ENCODE measurements around the gene COL5A3.

Gene COL5A3

GRCh38 chr19:9972103-9972502 lies 38.2 kb downstream of the COL5A3 start:
- ChIA-PET CTCF (no interaction called here), POLR2A (no interaction called here)
- TF ChIP-seq FOXA1 (IDR thresholded peaks at IDR 0.05) (no peak), HDGF (IDR thresholded peaks at IDR 0.05; ENCODE audit: borderline replicate concordance) (no peak), ARNT (IDR thresholded peaks at IDR 0.05) (no peak), SUZ12 (IDR thresholded peaks at IDR 0.05) (no peak), NFRKB (IDR thresholded peaks at IDR 0.05) (no peak), TARDBP (IDR thresholded peaks at IDR 0.05) (no peak), ELF4 (IDR thresholded peaks at IDR 0.05) (no peak), FOXK2 (IDR thresholded peaks at IDR 0.05) (no peak), BHLHE40 (IDR thresholded peaks at IDR 0.05; ENCODE audit: borderline replicate concordance) (no peak), CTBP1 (IDR thresholded peaks at IDR 0.05; ENCODE audit: borderline replicate concordance) (no peak), SP1 (IDR thresholded peaks at IDR 0.05) (no peak), ZNF384 (IDR thresholded peaks at IDR 0.05) (no peak)
- DNase-seq (ENCODE audit: extremely low spot score), result no peak

GRCh38 chr19:9971166-9971897 lies 39.0 kb downstream of the COL5A3 start:
- no peak for TF ChIP-seq SP1 (IDR thresholded peaks at IDR 0.05)
- TF ChIP-seq TARDBP (IDR thresholded peaks at IDR 0.05), result no peak
- TF ChIP-seq, protein P1, sequence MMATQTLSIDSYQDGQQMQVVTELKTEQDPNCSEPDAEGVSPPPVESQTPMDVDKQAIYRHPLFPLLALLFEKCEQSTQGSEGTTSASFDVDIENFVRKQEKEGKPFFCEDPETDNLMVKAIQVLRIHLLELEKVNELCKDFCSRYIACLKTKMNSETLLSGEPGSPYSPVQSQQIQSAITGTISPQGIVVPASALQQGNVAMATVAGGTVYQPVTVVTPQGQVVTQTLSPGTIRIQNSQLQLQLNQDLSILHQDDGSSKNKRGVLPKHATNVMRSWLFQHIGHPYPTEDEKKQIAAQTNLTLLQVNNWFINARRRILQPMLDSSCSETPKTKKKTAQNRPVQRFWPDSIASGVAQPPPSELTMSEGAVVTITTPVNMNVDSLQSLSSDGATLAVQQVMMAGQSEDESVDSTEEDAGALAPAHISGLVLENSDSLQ (IDR thresholded peaks at IDR 0.05), result no peak
- TF ChIP-seq LEF1 (IDR thresholded peaks at IDR 0.05; ENCODE audit: borderline replicate concordance), result no peak
- no peak for TF ChIP-seq HDGF (IDR thresholded peaks at IDR 0.05; ENCODE audit: borderline replicate concordance)
- TF ChIP-seq CTBP1 (IDR thresholded peaks at IDR 0.05; ENCODE audit: borderline replicate concordance), result no peak
- no peak for TF ChIP-seq BHLHE40 (IDR thresholded peaks at IDR 0.05; ENCODE audit: borderline replicate concordance)
- ChIA-PET CTCF (no interaction called here), POLR2A (no interaction called here)
- DNase-seq (ENCODE audit: extremely low spot score), result no peak

DNA sequence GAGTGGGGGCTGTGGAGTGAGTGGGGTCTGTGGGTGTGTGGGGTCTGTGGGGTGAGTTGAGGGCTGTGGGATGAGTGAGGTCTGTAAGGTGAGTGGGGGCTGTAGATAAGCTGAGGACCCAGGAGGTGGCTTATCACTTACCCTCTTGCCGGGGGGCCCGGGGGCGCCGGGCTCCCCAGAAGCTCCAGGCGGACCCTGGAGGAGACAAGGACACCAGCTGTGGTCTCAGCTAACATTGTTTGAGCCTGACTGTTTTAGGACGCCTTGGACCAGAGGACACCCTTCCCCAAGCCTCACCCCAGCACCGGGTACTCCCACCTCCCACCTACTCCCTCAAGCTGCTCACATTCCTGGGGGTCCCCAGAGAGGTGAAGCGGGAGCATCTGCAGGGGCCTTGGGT lies 39.8 kb downstream of the COL5A3 start:
- ChIA-PET CTCF (no interaction called here), POLR2A (no interaction called here)
- DNase-seq (ENCODE audit: extremely low spot score), result no peak
- no peak for TF ChIP-seq FOXA1 (IDR thresholded peaks at IDR 0.05)
- no peak for TF ChIP-seq CTBP1 (IDR thresholded peaks at IDR 0.05; ENCODE audit: borderline replicate concordance)
- TF ChIP-seq FOXK2 (IDR thresholded peaks at IDR 0.05), result no peak
- no peak for TF ChIP-seq SUZ12 (IDR thresholded peaks at IDR 0.05)
- TF ChIP-seq LEF1 (IDR thresholded peaks at IDR 0.05; ENCODE audit: borderline replicate concordance), result no peak
- no peak for TF ChIP-seq BHLHE40 (IDR thresholded peaks at IDR 0.05; ENCODE audit: borderline replicate concordance)
- TF ChIP-seq, protein P1 (IDR thresholded peaks at IDR 0.05), result no peak
- no peak for TF ChIP-seq NFRKB (IDR thresholded peaks at IDR 0.05)
- TF ChIP-seq ELF4 (IDR thresholded peaks at IDR 0.05), result no peak
- no peak for TF ChIP-seq HDGF (IDR thresholded peaks at IDR 0.05; ENCODE audit: borderline replicate concordance)
- TF ChIP-seq FOXM1 (IDR thresholded peaks at IDR 0.05; ENCODE audit: borderline replicate concordance), result no peak
- no peak for TF ChIP-seq ARNT (IDR thresholded peaks at IDR 0.05)
- TF ChIP-seq L3MBTL2 (conservative IDR thresholded peaks at IDR 0.05), result no peak

DNA sequence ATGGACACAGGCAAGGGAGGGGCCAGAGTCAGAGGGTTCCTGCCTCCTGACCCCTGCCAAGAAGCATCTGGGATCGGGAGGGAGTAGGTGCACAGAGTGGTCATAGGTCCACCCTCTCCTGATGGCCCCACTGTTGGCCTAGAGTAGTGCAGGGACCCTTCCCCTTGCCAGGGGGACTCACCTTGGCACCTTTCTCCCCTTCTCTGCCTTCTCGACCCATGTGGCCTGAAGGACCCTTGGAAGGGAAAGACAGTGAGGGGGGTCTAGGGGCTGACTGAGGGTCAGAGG lies 40.7 kb downstream of the COL5A3 start:
- TF ChIP-seq NFRKB (IDR thresholded peaks at IDR 0.05), result no peak
- no peak for TF ChIP-seq FOXK2 (IDR thresholded peaks at IDR 0.05)
- TF ChIP-seq LEF1 (IDR thresholded peaks at IDR 0.05; ENCODE audit: borderline replicate concordance), result no peak
- TF ChIP-seq CTBP1 (IDR thresholded peaks at IDR 0.05; ENCODE audit: borderline replicate concordance), result no peak
- no peak for TF ChIP-seq L3MBTL2 (conservative IDR thresholded peaks at IDR 0.05)
- no peak for TF ChIP-seq FOXA1 (IDR thresholded peaks at IDR 0.05)
- POLR2A ChIA-PET, result no interaction called here
- CTCF ChIA-PET, result no interaction called here
- no peak for DNase-seq (ENCODE audit: extremely low spot score)

DNA sequence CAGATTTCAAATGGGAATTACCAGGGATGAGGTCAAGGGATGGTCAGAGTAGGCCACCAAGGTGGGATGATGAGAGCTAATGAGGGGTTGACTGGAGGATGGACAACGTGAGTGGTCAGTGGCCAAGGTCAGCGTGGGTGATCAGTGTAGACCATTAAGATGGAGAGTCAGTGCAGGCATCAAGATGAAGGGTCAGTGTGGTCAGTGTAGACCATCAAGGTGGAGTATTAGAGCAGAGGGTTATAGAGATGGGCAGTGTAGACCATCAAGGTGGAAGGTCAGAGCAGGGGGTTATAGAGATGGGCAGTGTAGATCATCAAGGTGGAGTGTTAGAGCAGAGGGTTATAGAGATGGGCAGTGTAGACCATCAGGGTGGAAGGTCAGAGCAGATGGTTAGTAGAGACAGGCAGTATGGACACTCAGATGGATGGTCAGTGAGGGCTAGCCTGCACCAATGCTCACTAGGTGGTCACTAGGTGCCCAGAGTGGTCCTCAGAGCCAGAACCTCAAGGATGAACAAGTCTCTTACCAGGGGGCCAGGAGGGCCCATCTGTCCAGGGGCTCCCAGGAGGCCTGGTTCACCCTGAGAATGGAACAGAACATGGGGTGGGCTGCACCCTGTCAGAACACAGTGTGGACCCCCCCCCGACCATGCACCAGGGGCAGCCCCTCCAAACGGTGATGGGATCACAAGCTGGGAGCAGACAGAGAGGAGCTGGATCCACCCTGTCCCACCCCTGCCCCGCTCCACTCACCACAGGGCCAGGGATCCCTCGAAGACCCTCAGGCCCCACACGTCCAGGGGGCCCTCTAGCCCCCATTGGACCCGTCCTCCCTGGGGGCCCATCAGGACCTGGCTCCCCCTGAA lies 41.2 kb downstream of the COL5A3 start:
- DNase-seq (ENCODE audit: extremely low spot score), result no peak
- ChIA-PET POLR2A (no interaction called here), CTCF (no interaction called here)
- TF ChIP-seq SP1 (IDR thresholded peaks at IDR 0.05), result no peak
- no peak for TF ChIP-seq TARDBP (IDR thresholded peaks at IDR 0.05)
- no peak for TF ChIP-seq FOXK2 (IDR thresholded peaks at IDR 0.05)
- no peak for TF ChIP-seq NFRKB (IDR thresholded peaks at IDR 0.05)
- TF ChIP-seq BHLHE40 (IDR thresholded peaks at IDR 0.05; ENCODE audit: borderline replicate concordance), result no peak
- no peak for TF ChIP-seq SUZ12 (IDR thresholded peaks at IDR 0.05)
- no peak for TF ChIP-seq ZNF384 (IDR thresholded peaks at IDR 0.05)
- TF ChIP-seq, protein P1 (IDR thresholded peaks at IDR 0.05), result no peak

- TF ChIP-seq ELF4 (IDR thresholded peaks at IDR 0.05), result no peak
- no peak for TF ChIP-seq LEF1 (IDR thresholded peaks at IDR 0.05; ENCODE audit: borderline replicate concordance)
- TF ChIP-seq NFRKB (IDR thresholded peaks at IDR 0.05), result no peak
- TF ChIP-seq FOXM1 (IDR thresholded peaks at IDR 0.05; ENCODE audit: borderline replicate concordance), result no peak
- no peak for TF ChIP-seq HDGF (IDR thresholded peaks at IDR 0.05; ENCODE audit: borderline replicate concordance)
- TF ChIP-seq FOXA1 (IDR thresholded peaks at IDR 0.05), result no peak
- TF ChIP-seq CTBP1 (IDR thresholded peaks at IDR 0.05; ENCODE audit: borderline replicate concordance), result no peak
- no peak for TF ChIP-seq L3MBTL2 (conservative IDR thresholded peaks at IDR 0.05)
- no peak for TF ChIP-seq BHLHE40 (IDR thresholded peaks at IDR 0.05; ENCODE audit: borderline replicate concordance)
- no peak for DNase-seq (ENCODE audit: extremely low spot score)
- ChIA-PET CTCF (no interaction called here), POLR2A (no interaction called here)
Measured at GRCh38 chr19:9967326-9967725, 43.0 kb downstream of the COL5A3 start.
